OCI-LY3 (cell line): Measurements from ENCODE around the gene DDA1.

Experiments used
- CTCF ChIP-seq: fragments of 200-600, 300-600 bp; sonication (generic); IDR thresholded peaks from 2 replicates; pipeline ENCODE4 v1.5.1; 2014; ENCODE audit warnings: antibody characterized with exemption, low read length, low read depth
- EZH2phosphoT487 ChIP-seq: fragments of 200-600 bp; shearing (Covaris generic); IDR thresholded peaks from 2 replicates; pipeline ENCODE4 v1.6.1; 2018; ENCODE audit warnings: antibody characterized with exemption, mixed run types, low read depth

GRCh38 chr19:17353386-17353785 lies 44.0 kb downstream of the DDA1 start:
- no peak for TF ChIP-seq CTCF
- TF ChIP-seq EZH2phosphoT487: no peak
